Esophagus muscularis mucosa (tissue), 4 donors: ENCODE data around the gene MRTFA. TPM values are rescaled to one million over a fixed set of nuclear protein-coding genes. Genes with fewer than 3 reads are reported as not detected.

Source experiments
- DNase-seq: peaks from one replicate; pipeline ENCODE4 v3.0.0-alpha.2; 2017; ENCODE audit errors: extremely low spot score
- H3K27ac ChIP-seq, 4 donors: fragments of 200-600 bp; sonication (generic); replicated peaks in 1 of 4; 1 replicate in 3 of 4; 2 replicates in 1 of 4; pipeline ENCODE4 v1.5.1; 2016 to 2019; ENCODE audit warnings: mild to moderate bottlenecking in 1 of 4
- H3K27me3 ChIP-seq, 4 donors: fragments of 200-600 bp; sonication (generic); one replicate each; pipeline versions ENCODE4 v1.5.1 to v1.6.0; 2016 to 2019
- H3K36me3 ChIP-seq, 4 donors: fragments of 200-600 bp; sonication (generic); one replicate each; pipeline ENCODE4 v1.5.1; 2016 to 2019
- H3K4me1 ChIP-seq, 4 donors: fragments of 200-600 bp; sonication (generic); one replicate each; pipeline ENCODE4 v1.5.1; 2016 to 2019
- H3K4me3 ChIP-seq, 4 donors: fragments of 200-600 bp; sonication (generic); 1 replicate in 2 of 4; 2 replicates in 2 of 4; pipeline ENCODE4 v1.5.1; 2016 to 2019; ENCODE audit warnings: mild to moderate bottlenecking in 4 of 4, moderate library complexity in 1 of 4
- H3K9me3 ChIP-seq, 4 donors: fragments of 200-600 bp; sonication (generic); 1 replicate in 3 of 4; 2 replicates in 1 of 4; pipeline ENCODE4 v1.5.1; 2016 to 2019
- EP300 ChIP-seq: sonication (generic); formaldehyde crosslinking; IDR thresholded peaks from one replicate; pipeline ENCODE4 v1.6.1; 2017; ENCODE audit warnings: antibody characterized with exemption
- POLR2A ChIP-seq: fragments of 450-650 bp; IDR thresholded peaks from one replicate; pipeline ENCODE4 v1.6.1; 2017; ENCODE audit warnings: antibody characterized with exemption, moderate library complexity, mild to moderate bottlenecking, low read depth
- POLR2AphosphoS5 ChIP-seq, 2 donors: sonication (generic); formaldehyde crosslinking; IDR thresholded peaks; one replicate each; pipeline ENCODE4 v1.6.1; 2017; ENCODE audit warnings: antibody characterized with exemption in 2 of 2
- WGBS: methylation state at CpG from one replicate; pipeline ENCODE4 v1.1.5; 2018; 5-methylcytosine and 5-hydroxymethylcytosine counted together
- intact Hi-C: fragments of 100-400 bp; cut with DNase I; formaldehyde crosslinking; loops from one replicate; pipeline ENCODE4 v1.15.1; 2023
- total RNA-seq, 4 donors: library from RNA; depleted of rRNA; stranded (reverse); fragments of >200 nt; gene quantifications; one replicate each; pipeline versions ENCODE4 v1.1.0 to v1.2.1, GENCODE V29; 2016
- TF ChIP-seq, protein P1 (sequence below), 3 experiments: fragments of 200-600 bp in 2 of 3; fragments of 450-650 bp in 1 of 3; sonication (generic) in 2 of 3; IDR thresholded peaks; one replicate each; pipeline ENCODE4 v1.5.1; 2017 to 2019; ENCODE audit warnings: antibody characterized with exemption in 3 of 3, mild to moderate bottlenecking in 2 of 3, moderate library complexity in 1 of 3

The MRTFA gene
- total RNA-seq, 4 donors from 2014 or later, result 55.6 to 88.7 (median 73.6) TPM

DNA sequence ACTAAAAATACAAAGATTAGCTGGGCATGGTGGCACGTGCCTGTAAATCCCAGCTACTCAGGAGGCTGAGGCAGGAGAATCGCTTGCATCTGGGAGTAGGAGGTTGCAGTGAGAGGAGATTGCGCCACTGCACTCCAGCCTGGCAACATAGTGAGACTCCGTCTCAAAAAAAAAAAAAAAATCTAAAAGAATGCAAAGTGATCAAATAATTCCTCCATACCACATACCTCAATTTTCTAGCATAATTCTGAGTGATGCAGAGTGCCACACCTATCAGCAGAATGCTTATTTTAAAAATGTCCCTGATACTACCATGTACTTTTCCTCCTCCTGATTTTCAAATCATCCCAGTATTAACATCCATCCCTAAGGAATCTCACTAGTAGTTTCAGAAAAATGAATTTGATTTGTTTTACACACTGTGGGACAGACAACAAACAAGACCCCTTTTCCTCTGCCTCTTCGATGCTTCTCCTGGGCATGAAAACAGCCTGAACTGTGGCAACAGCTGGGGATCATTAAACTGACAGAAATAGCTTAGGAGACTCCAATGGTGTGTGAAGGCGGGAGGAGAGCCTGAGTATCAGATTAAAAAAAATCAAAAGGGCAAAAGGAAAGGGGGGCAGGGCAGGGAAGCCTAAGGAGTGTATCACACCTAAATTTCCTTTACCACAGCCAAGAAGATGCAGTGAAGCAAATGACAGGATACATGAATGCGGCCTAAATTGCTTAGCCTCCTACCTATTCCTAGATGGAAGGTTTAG is 151.4 kb downstream of the MRTFA start:
- Histone ChIP-seq H3K4me3 (no peak overlapping the region), H3K4me1 (peaks cover 33 to 57% (median 39%) of the 10 kb centered on the region in 4 donors), H3K36me3 (no peaks in the 10 kb centered on the region), H3K27ac (peak overlapping the region in 1 of 4 donors; percentile 0), H3K9me3 (no peaks in the 10 kb centered on the region), H3K27me3 (no peaks in the 10 kb centered on the region)
- DNase-seq, result no peak
- intact Hi-C loops, result loop anchor here (5.0 kb wide), 1 partner anchor 48 kb away; no protein-coding TSS in a partner anchor
- TF ChIP-seq, protein P1, sequence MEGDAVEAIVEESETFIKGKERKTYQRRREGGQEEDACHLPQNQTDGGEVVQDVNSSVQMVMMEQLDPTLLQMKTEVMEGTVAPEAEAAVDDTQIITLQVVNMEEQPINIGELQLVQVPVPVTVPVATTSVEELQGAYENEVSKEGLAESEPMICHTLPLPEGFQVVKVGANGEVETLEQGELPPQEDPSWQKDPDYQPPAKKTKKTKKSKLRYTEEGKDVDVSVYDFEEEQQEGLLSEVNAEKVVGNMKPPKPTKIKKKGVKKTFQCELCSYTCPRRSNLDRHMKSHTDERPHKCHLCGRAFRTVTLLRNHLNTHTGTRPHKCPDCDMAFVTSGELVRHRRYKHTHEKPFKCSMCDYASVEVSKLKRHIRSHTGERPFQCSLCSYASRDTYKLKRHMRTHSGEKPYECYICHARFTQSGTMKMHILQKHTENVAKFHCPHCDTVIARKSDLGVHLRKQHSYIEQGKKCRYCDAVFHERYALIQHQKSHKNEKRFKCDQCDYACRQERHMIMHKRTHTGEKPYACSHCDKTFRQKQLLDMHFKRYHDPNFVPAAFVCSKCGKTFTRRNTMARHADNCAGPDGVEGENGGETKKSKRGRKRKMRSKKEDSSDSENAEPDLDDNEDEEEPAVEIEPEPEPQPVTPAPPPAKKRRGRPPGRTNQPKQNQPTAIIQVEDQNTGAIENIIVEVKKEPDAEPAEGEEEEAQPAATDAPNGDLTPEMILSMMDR (IDR thresholded peaks at IDR 0.05), result no peak
- no peak for TF ChIP-seq EP300
- TF ChIP-seq POLR2AphosphoS5 (IDR thresholded peaks at IDR 0.05), result no peak
- no peak for TF ChIP-seq POLR2A
- WGBS, result 68% methylated on average over 7 of the region's 7 CpGs

DNA sequence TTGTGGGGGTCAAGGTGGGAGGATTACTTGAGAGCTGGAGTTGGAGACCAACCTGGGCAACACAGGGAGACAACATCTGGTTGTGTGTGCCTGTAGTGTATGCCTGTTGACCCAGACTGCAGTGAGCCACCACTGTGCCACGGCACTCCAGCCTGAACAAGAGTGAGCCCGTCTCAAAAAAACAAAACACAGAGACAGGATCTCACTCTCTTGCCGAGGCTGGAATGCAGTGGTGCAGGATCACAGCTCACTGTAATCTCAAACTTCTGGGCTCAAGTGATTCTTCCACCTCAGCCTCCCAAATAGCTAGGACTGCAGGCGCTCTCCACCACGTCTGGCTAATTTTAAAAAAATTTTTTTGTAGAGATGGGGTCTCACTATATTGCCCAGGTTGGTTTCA is 153.6 kb downstream of the MRTFA start:
- Histone ChIP-seq H3K27me3 (no peaks in the 10 kb centered on the region), H3K36me3 (no peaks in the 10 kb centered on the region), H3K4me1 (peaks cover 40 to 62% (median 47%) of the 10 kb centered on the region in 4 donors), H3K27ac (no peak overlapping the region), H3K4me3 (no peak overlapping the region), H3K9me3 (no peaks in the 10 kb centered on the region)
- 95% methylated on average over 5 of the region's 5 CpGs for WGBS
- intact Hi-C loops, result no loop called here
- no peak for DNase-seq
- TF ChIP-seq POLR2AphosphoS5 (IDR thresholded peaks at IDR 0.05) (no peak), POLR2A (no peak), EP300 (no peak)
- TF ChIP-seq, protein P1 (IDR thresholded peaks at IDR 0.05), result no peak

DNA sequence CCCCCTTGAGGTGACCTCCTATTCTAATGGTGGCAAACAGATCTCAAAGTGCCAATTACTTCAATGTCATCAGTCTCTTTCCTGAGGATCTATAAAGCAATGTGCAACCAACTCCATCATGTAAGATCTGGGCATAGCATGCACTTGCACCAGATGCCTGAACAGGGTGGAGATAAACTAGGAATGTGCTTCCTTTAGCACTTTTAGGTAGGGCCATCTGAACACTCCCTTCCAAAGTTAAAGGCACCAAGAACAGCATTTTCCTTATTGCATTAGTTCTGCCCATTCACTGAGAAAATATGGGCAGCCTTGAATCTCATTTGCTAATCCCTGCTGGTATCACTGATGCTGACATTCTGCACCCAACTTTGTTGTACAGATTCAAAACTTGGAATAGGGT is 154.1 kb downstream of the MRTFA start:
- intact Hi-C loops, result no loop called here
- no peak for TF ChIP-seq POLR2A
- TF ChIP-seq EP300, result no peak
- TF ChIP-seq POLR2AphosphoS5 (IDR thresholded peaks at IDR 0.05), result no peak
- TF ChIP-seq, protein P1 (IDR thresholded peaks at IDR 0.05), result no peak
- H3K4me1 ChIP-seq, result peaks cover 41 to 62% (median 47%) of the 10 kb centered on the region in 4 donors
- no peak for DNase-seq
- H3K27me3 ChIP-seq, result no peaks in the 10 kb centered on the region
- H3K4me3 ChIP-seq, result no peak overlapping the region
- H3K9me3 ChIP-seq, result no peaks in the 10 kb centered on the region
- H3K36me3 ChIP-seq, result no peaks in the 10 kb centered on the region
- no peak overlapping the region for H3K27ac ChIP-seq

DNA sequence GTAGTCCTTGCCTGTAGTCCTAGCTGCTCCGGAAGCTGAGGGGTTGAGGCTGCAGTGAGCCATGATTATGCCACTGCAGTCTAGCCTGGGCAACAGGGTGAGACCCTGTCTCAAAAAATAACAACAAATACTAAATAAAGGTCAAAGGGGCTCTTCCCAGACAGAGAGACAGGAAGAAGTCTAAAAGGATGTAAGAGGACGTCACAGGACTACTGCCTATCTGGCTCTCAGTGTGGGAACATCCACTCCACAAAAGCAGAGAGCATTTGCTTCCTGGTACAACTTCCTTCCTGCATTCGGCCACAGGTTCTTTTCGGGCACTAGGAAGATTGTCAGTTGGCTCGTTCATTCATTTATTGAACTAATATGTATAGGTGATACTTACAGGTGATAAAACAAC is 155.5 kb downstream of the MRTFA start:
- peaks cover 35 to 58% (median 43%) of the 10 kb centered on the region in 4 donors for H3K4me1 ChIP-seq

More for the DNA sequence above, 155.5 kb downstream of the MRTFA start:
- Histone ChIP-seq H3K36me3 (no peaks in the 10 kb centered on the region), H3K27me3 (no peaks in the 10 kb centered on the region), H3K27ac (no peak overlapping the region), H3K4me3 (no peak overlapping the region), H3K9me3 (no peaks in the 10 kb centered on the region)
- WGBS, result 83% methylated on average over 5 of the region's 5 CpGs
- intact Hi-C loops, result no loop called here
- DNase-seq, result no peak
- no peak for TF ChIP-seq POLR2AphosphoS5 (IDR thresholded peaks at IDR 0.05)
- TF ChIP-seq, protein P1 (IDR thresholded peaks at IDR 0.05), result no peak
- TF ChIP-seq EP300, result no peak
- TF ChIP-seq POLR2A, result no peak
